Mucosa of descending colon (tissue), 3 donors: ENCODE measurements around the gene TCOF1. TPM values are rescaled to one million over a fixed set of nuclear protein-coding genes. Genes with fewer than 3 reads are reported as not detected.

Experiments used
- ATAC-seq: fragments of 200-7000 bp; cut with Tn5 transposase; one replicate; pipeline ENCODE4 v1.9.1; 2020; ENCODE audit warnings: mild to moderate bottlenecking, moderate library complexity
- DNase-seq, 3 donors: peaks; one replicate each; pipeline ENCODE4 v3.0.0-alpha.2; 2020
- H3K36me3 ChIP-seq: fragments of 200-600 bp; one replicate; pipeline ENCODE4 v1.8.0; 2021; ENCODE audit warnings: low read depth, mild to moderate bottlenecking
- H3K4me1 ChIP-seq: fragments of 200-600 bp; one replicate; pipeline ENCODE4 v1.8.0; 2021; ENCODE audit warnings: low read depth, mild to moderate bottlenecking
- H3K4me3 ChIP-seq: fragments of 200-600 bp; one replicate; pipeline ENCODE4 v1.8.0; 2021; ENCODE audit warnings: mild to moderate bottlenecking
- H3K9me3 ChIP-seq: fragments of 200-600 bp; one replicate; pipeline ENCODE4 v1.8.0; 2021; ENCODE audit warnings: mild to moderate bottlenecking
- CTCF ChIP-seq: fragments of 200-600 bp; IDR thresholded peaks from one replicate; pipeline ENCODE4 v1.8.0; 2022; ENCODE audit warnings: antibody characterized with exemption, mild to moderate bottlenecking
- intact Hi-C, 2 donors: fragments of 100-400 bp; cut with DNase I in 1 of 2; cut with micrococcal nuclease in 1 of 2; formaldehyde crosslinking; loops; one replicate each; pipeline versions ENCODE4 v1.11.0 to v1.11.1; 2022; cut with DNase I, micrococcal nuclease
- total RNA-seq, 3 donors: library from RNA; stranded (reverse); fragmentation: NEBNext Ultra II Directional in 2 of 3; extraction: Animal tissue kit (Norgen Biotek cat#: 25700) in 2 of 3; gene quantifications; one replicate each; pipeline versions ENCODE4 v1.2.1 to v1.2.4, GENCODE V29; 2021 to 2023
- donor health status: DM: no; HTN: no; CAD: no; lungs with moderate emphysema.
- donor health status: DM: no; HTN: no; CAD: no.
- donor health status: DM: no; HTN: yes; CAD: no.

The TCOF1 gene
- total RNA-seq, 3 donors from 2014 or later: 17.3 to 36.2 (median 26.0) TPM

GRCh38 chr5:150312518-150312917 is 45.0 kb upstream of the TCOF1 start:
- no peak for TF ChIP-seq CTCF
- H3K4me3 ChIP-seq: no peak overlapping the region
- no peak for DNase-seq

GRCh38 chr5:150313501-150313900 is 44.0 kb upstream of the TCOF1 start:
- Histone ChIP-seq H3K4me3 (no peak overlapping the region), H3K36me3 (no peaks in the 10 kb centered on the region), H3K4me1 (no peaks in the 10 kb centered on the region), H3K9me3 (no peaks in the 10 kb centered on the region)
- no peak for DNase-seq
- no peak for ATAC-seq
- TF ChIP-seq CTCF: no peak
- intact Hi-C loops: no loop called here

More at GRCh38 chr5:150312518-150312917, 45.0 kb upstream of the TCOF1 start:
- no peak for ATAC-seq
- intact Hi-C loops: no loop called here
- Histone ChIP-seq H3K36me3 (no peaks in the 10 kb centered on the region), H3K9me3 (no peaks in the 10 kb centered on the region), H3K4me1 (no peaks in the 10 kb centered on the region)

- intact Hi-C loops: no loop called here
These were observed 43.4 kb upstream of the TCOF1 start for GRCh38 chr5:150313921-150314716.

GRCh38 chr5:150315245-150315644 is 42.3 kb upstream of the TCOF1 start:
- Histone ChIP-seq H3K4me3 (no peak overlapping the region), H3K36me3 (no peaks in the 10 kb centered on the region), H3K4me1 (no peaks in the 10 kb centered on the region), H3K9me3 (no peaks in the 10 kb centered on the region)
- intact Hi-C loops: no loop called here
- TF ChIP-seq CTCF: no peak
- DNase-seq (no peak), ATAC-seq (no peak)

More at GRCh38 chr5:150313921-150314716, 43.4 kb upstream of the TCOF1 start:
- TF ChIP-seq CTCF: no peak
- no peak for DNase-seq
- Histone ChIP-seq H3K4me3 (no peak overlapping the region), H3K36me3 (no peaks in the 10 kb centered on the region), H3K9me3 (no peaks in the 10 kb centered on the region), H3K4me1 (no peaks in the 10 kb centered on the region)
- ATAC-seq: no peak

GRCh38 chr5:150316320-150316719 is 41.2 kb upstream of the TCOF1 start:
- ATAC-seq: no peak
- no peak for DNase-seq

More at GRCh38 chr5:150316320-150316719, 41.2 kb upstream of the TCOF1 start:
- Histone ChIP-seq H3K36me3 (no peaks in the 10 kb centered on the region), H3K4me3 (no peak overlapping the region), H3K9me3 (no peaks in the 10 kb centered on the region), H3K4me1 (no peaks in the 10 kb centered on the region)
- no peak for TF ChIP-seq CTCF
- intact Hi-C loops: no loop called here
